OCI-LY1 (cell line): ENCODE results near the gene CC2D2A.

Experiments used
- EZH2 ChIP-seq: fragments of 200-600 bp; sonication (generic), shearing (Covaris generic); IDR thresholded peaks from 2 replicates; pipeline ENCODE4 v1.8.0; 2017; ENCODE audit warnings: borderline replicate concordance, mixed run types, mild to moderate bottlenecking, antibody characterized with exemption, low read length, moderate library complexity, mixed read lengths
- TF ChIP-seq, protein P1 (sequence below): fragments of 200-600 bp; sonication (generic), shearing (Covaris generic); IDR thresholded peaks from 2 replicates; pipeline ENCODE4 v1.5.1; 2017; ENCODE audit warnings: mild to moderate bottlenecking, antibody characterized with exemption, low read length, moderate library complexity, mixed read lengths

DNA sequence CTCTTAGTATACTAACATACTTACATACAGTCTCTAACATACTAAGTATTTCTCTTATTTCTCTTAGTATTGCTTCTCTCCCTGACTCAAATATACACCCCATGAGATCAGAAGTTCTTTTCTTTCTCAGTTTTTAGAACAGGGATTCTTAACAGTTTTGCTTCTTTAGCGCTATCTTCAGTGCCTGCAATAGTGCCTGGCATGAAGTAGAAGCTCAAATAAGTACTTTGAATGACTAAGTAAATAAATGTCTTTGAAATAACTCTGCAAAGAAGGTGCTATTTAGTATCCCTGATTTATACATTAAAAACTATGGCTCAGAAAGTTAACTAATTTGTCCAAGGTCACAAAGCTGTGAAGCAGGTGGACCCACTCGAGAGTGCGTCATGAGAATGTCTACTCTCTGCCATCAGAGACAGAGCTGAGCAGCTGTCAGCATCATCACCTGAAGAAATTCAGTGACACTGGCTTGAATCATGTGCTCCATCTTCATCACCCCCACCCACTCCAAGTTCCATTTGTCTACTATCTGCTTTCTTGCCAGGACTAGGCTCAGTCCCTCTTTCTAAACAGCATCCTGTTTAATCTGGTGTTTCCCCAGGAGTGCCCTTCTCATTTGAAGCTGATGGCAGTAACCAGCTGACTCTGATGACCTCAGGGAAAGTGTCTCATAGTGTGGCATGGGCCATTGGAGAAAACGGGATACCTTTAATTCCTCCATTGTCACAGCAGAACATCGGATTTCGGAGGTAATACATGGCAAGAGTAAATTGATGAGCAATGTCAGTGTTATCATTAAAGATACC lies 83.1 kb downstream of the CC2D2A start:
- TF ChIP-seq, protein P1, sequence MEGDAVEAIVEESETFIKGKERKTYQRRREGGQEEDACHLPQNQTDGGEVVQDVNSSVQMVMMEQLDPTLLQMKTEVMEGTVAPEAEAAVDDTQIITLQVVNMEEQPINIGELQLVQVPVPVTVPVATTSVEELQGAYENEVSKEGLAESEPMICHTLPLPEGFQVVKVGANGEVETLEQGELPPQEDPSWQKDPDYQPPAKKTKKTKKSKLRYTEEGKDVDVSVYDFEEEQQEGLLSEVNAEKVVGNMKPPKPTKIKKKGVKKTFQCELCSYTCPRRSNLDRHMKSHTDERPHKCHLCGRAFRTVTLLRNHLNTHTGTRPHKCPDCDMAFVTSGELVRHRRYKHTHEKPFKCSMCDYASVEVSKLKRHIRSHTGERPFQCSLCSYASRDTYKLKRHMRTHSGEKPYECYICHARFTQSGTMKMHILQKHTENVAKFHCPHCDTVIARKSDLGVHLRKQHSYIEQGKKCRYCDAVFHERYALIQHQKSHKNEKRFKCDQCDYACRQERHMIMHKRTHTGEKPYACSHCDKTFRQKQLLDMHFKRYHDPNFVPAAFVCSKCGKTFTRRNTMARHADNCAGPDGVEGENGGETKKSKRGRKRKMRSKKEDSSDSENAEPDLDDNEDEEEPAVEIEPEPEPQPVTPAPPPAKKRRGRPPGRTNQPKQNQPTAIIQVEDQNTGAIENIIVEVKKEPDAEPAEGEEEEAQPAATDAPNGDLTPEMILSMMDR = no peak
- TF ChIP-seq EZH2 = no peak
